Prostate gland (tissue), 2 donors: ENCODE measurements around the gene GALNT13.

Source experiments
- CTCF ChIP-seq, 4 experiments: fragments of 200-600 bp in 2 of 4; fragments of 450-650 bp in 2 of 4; sonication (generic) in 2 of 4; IDR thresholded peaks; 1 replicate in 3 of 4; 2 replicates in 1 of 4; pipeline ENCODE4 v1.5.1; 2016 to 2019; ENCODE audit warnings: antibody characterized with exemption in 4 of 4, mild to moderate bottlenecking in 2 of 4, moderate library complexity in 2 of 4
- POLR2A ChIP-seq: fragments of 450-650 bp; IDR thresholded peaks from one replicate; pipeline ENCODE4 v1.6.1; 2016; ENCODE audit warnings: antibody characterized with exemption, mild to moderate bottlenecking
- POLR2AphosphoS5 ChIP-seq: sonication (generic); formaldehyde crosslinking; IDR thresholded peaks from one replicate; pipeline ENCODE4 v1.6.1; 2017; ENCODE audit warnings: antibody characterized with exemption

- TF ChIP-seq CTCF (IDR thresholded peaks at IDR 0.05): no peak
- no peak for TF ChIP-seq POLR2A
- TF ChIP-seq POLR2AphosphoS5: no peak
Measured at GRCh38 chr2:154240316-154240715, 368.6 kb downstream of the GALNT13 start.
